IMR-90 (cell line): ENCODE measurements around the gene NPTX1. TPM values are rescaled to one million over a fixed set of nuclear protein-coding genes. Genes with fewer than 3 reads are reported as not detected.

Source experiments
- ATAC-seq: fragments of 200-7000 bp; cut with Tn5 transposase; 2 replicates; pipeline ENCODE4 v1.9.1; 2020; ENCODE audit warnings: low read depth, mild to moderate bottlenecking, moderate library complexity
- BruUV-seq: library from RNA; stranded (reverse); fragments of 400-500 nt; replicated peaks from 2 replicates; lab custom pipeline; 2021; lab: Mats Ljungman, UMichigan
- CTCF ChIA-PET: fragments of 300-600 bp; formaldehyde crosslinking; extraction: SDS; loops from one replicate; lab custom pipeline; 2021; ENCODE audit warnings: antibody characterized with exemption; lab: Yijun Ruan, JAX
- POLR2A ChIA-PET: fragments of 300-600 bp; sonication (Branson Sonifier 250); formaldehyde crosslinking; loops from one replicate; lab custom pipeline; 2022; ENCODE audit warnings: antibody characterized with exemption; ENCODE audit not compliant: unreplicated experiment; lab: Charles Lee
- DNase-seq: peaks from one replicate; pipeline ENCODE4 v3.0.0; 2013
- H2AFZ ChIP-seq: replicated peaks from 2 replicates; pipeline ENCODE3; 2013; ENCODE audit warnings: low read length, mild to moderate bottlenecking; ENCODE audit not compliant: poor library complexity
- H2AK5ac ChIP-seq: 2 replicates; pipeline ENCODE4 v1.6.1; 2013; ENCODE audit warnings: low read depth, low read length, inconsistent platforms
- H2AK9ac ChIP-seq: replicated peaks from 2 replicates; pipeline ENCODE3; 2013; ENCODE audit warnings: mild to moderate bottlenecking, low read depth, low read length, moderate library complexity; ENCODE audit not compliant: poor library complexity
- H2BK120ac ChIP-seq: 2 replicates; pipeline ENCODE4 v1.6.1; 2013; ENCODE audit warnings: low read depth, low read length, inconsistent platforms
- H2BK15ac ChIP-seq: 3 replicates; pipeline ENCODE4 v1.6.1; 2013; ENCODE audit warnings: low read depth, low read length, inconsistent platforms
- H2BK20ac ChIP-seq: 2 replicates; pipeline ENCODE4 v1.6.1; 2013; ENCODE audit warnings: low read depth, mild to moderate bottlenecking, inconsistent platforms, low read length, moderate library complexity
- H2BK5ac ChIP-seq: 2 replicates; pipeline ENCODE4 v1.6.1; 2013; ENCODE audit warnings: mild to moderate bottlenecking, low read depth, low read length, inconsistent platforms; ENCODE audit not compliant: poor library complexity, severe bottlenecking
- H3K14ac ChIP-seq: replicated peaks from 2 replicates; pipeline ENCODE4 v1.6.1; 2013; ENCODE audit warnings: low read depth, low read length, inconsistent platforms
- H3K18ac ChIP-seq: 2 replicates; pipeline ENCODE4 v1.6.1; 2013; ENCODE audit warnings: low read depth, low read length, control low read depth
- H3K23ac ChIP-seq: 2 replicates; pipeline ENCODE4 v1.6.1; 2013; ENCODE audit warnings: low read depth, low read length, inconsistent platforms
- H3K27ac ChIP-seq: 2 replicates; pipeline ENCODE4 v1.5.1; 2013; ENCODE audit warnings: mild to moderate bottlenecking, control low read depth, low read length; ENCODE audit not compliant: insufficient read depth
- H3K27me3 ChIP-seq: 2 replicates; pipeline ENCODE4 v1.6.1; 2013; ENCODE audit warnings: low read length; ENCODE audit not compliant: control insufficient read depth, insufficient read depth
- H3K36me3 ChIP-seq: 2 replicates; pipeline ENCODE4 v1.6.1; 2013; ENCODE audit warnings: low read length, mixed read lengths; ENCODE audit not compliant: control insufficient read depth, insufficient read depth
- H3K4ac ChIP-seq: 2 replicates; pipeline ENCODE4 v1.6.1; 2013; ENCODE audit warnings: low read depth, low read length, inconsistent platforms
- H3K4me1 ChIP-seq: 2 replicates; pipeline ENCODE4 v1.6.1; 2013; ENCODE audit warnings: low read length, mixed read lengths; ENCODE audit not compliant: control insufficient read depth, insufficient read depth
- H3K4me2 ChIP-seq: 2 replicates; pipeline ENCODE4 v1.6.1; 2013; ENCODE audit warnings: low read depth, mild to moderate bottlenecking, control low read depth, low read length, moderate library complexity
- H3K4me3 ChIP-seq: 2 replicates; pipeline ENCODE4 v1.5.1; 2013; ENCODE audit warnings: low read depth, mild to moderate bottlenecking, control low read depth, low read length, moderate library complexity; ENCODE audit not compliant: insufficient read depth
- H3K56ac ChIP-seq: 2 replicates; pipeline ENCODE4 v1.6.1; 2013; ENCODE audit warnings: low read length, inconsistent platforms; ENCODE audit not compliant: insufficient read depth; ENCODE audit errors: extremely low read depth
- H3K79me1 ChIP-seq, 2 experiments: 2 replicates each; pipeline ENCODE4 v1.6.1; 2013; ENCODE audit warnings: low read length in 2 of 2, inconsistent platforms in 1 of 2, low read depth in 1 of 2
- H3K9ac ChIP-seq: 2 replicates; pipeline ENCODE4 v1.6.1; 2013; ENCODE audit warnings: low read depth, low read length, control low read depth
- H3K9me1 ChIP-seq: 2 replicates; pipeline ENCODE4 v1.6.1; 2013; ENCODE audit warnings: low read length, inconsistent platforms; ENCODE audit not compliant: insufficient read depth
- H3K9me3 ChIP-seq: 2 replicates; pipeline ENCODE4 v1.6.1; 2013; ENCODE audit warnings: low read length; ENCODE audit not compliant: control insufficient read depth, insufficient read depth
- H4K20me1 ChIP-seq: 2 replicates; pipeline ENCODE4 v1.6.1; 2013; ENCODE audit warnings: low read length, inconsistent platforms; ENCODE audit not compliant: insufficient read depth
- H4K5ac ChIP-seq: 2 replicates; pipeline ENCODE4 v1.6.1; 2013; ENCODE audit warnings: mild to moderate bottlenecking, low read depth, low read length, control low read depth
- H4K8ac ChIP-seq, 2 experiments: 2 replicates each; pipeline ENCODE4 v1.6.1; 2013; ENCODE audit warnings: low read depth in 2 of 2, low read length in 2 of 2, control low read depth in 1 of 2, inconsistent platforms in 1 of 2
- H4K91ac ChIP-seq: 2 replicates; pipeline ENCODE4 v1.6.1; 2013; ENCODE audit warnings: low read depth, low read length, inconsistent platforms; ENCODE audit not compliant: insufficient read depth
- CEBPB ChIP-seq: IDR thresholded peaks from 2 replicates; pipeline ENCODE4 v1.6.1; 2012; ENCODE audit warnings: low read depth, low read length, improper control_type of control experiment
- RAD21 ChIP-seq: IDR thresholded peaks from 2 replicates; pipeline ENCODE4 v1.6.1; 2012; ENCODE audit warnings: low read length, improper control_type of control experiment
- WGBS, 2 experiments: methylation state at CpG; one replicate each; pipeline versions ENCODE4 v1.1.5 to v1.1.7; 2013; ENCODE audit warnings: missing lambda C conversion rate in 2 of 2; ENCODE audit not compliant: insufficient read length in 1 of 2; ENCODE audit errors: extremely low coverage in 2 of 2; 5-methylcytosine and 5-hydroxymethylcytosine counted together
- dilution Hi-C: fragments of 300-500 bp; cut with HindIII; formaldehyde crosslinking; loops from one replicate; pipeline ENCODE4 v1.14.3; 2018; ENCODE audit warnings: low sequenced_read_pairs; ENCODE audit not compliant: unreplicated experiment
- in situ Hi-C: fragments of 300-500 bp; cut with MboI; formaldehyde crosslinking; loops from 3 replicates; pipeline ENCODE4 v1.14.3; 2019; ENCODE audit warnings: low sequenced_read_pairs, inconsistent platforms, mixed read lengths
- intact Hi-C: fragments of 100-400 bp; cut with micrococcal nuclease; formaldehyde crosslinking; loops from 2 replicates; pipeline ENCODE4 v1.10.0; 2022
- microRNA-seq, 2 experiments: library from miRNA; stranded (forward) in 1 of 2; unstranded in 1 of 2; fragments of 10-50 nt in 1 of 2; fragments of <30 nt in 1 of 2; gene quantifications in 1 of 2; microRNA quantifications in 1 of 2; one replicate each; pipeline versions ENCODE3 to v1.1.0; 2013 to 2020; ENCODE audit not compliant: insufficient read depth in 1 of 2, insufficient read length in 1 of 2, unreplicated experiment in 1 of 2
- polyA plus RNA-seq, 3 experiments: library from polyadenylated mRNA; depleted of rRNA; stranded (reverse); fragments of >200 nt; gene quantifications; 2 replicates each; pipeline ENCODE4 v1.2.3, GENCODE V29; 2012; ENCODE audit warnings: low replicate concordance in 1 of 3
- small RNA-seq, 5 experiments: library from RNA; depleted of rRNA; stranded (forward); fragments of <200 nt; gene quantifications; one replicate each; pipeline ENCODE3, GENCODE V24; 2012
- total RNA-seq: library from RNA; depleted of rRNA; stranded (reverse); fragments of >200 nt; gene quantifications from 2 replicates; pipeline ENCODE4 v1.2.3, GENCODE V29; 2012; rRNA removed

The NPTX1 gene
- total and polyA plus RNA-seq, 2 of the 4 experiments (the other 2 are of a cell fraction) = 20.8 to 39.5 TPM

DNA sequence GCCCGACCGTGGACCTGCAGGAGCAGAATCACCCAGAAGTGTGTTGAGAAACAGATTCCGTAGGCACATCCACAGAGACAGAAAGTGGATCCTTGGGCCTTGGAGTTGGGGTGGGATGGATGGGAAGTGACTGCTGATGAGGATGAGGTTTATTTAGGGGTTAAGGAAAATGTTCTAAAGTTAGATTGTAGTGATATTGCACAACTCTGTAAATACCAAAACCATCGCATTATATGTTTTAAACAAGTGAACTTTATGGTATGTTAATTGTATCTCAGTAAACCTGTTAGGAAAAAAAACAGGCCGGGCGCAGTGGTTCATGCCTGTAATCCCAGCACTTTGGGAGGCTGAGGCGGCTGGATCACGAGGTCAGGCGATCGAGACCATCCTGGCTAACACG, 57.8 kb downstream of the NPTX1 start:
- no peak overlapping the region for H3K9ac ChIP-seq
- peaks cover 19% of the 10 kb centered on the region for H3K36me3 ChIP-seq
- intact Hi-C loops = no loop called here
- H4K91ac ChIP-seq = no peak overlapping the region
- no peak overlapping the region for H3K4me3 ChIP-seq
- peaks cover 44 to 59% of the 10 kb centered on the region in 2 experiments for H3K79me1 ChIP-seq
- no peak overlapping the region for H3K4me2 ChIP-seq
- H2BK5ac ChIP-seq = no peak overlapping the region
- in situ Hi-C loops = no loop called here
- no peak overlapping the region for H2AFZ ChIP-seq
- no peak for ATAC-seq
- H3K27me3 ChIP-seq = no peaks in the 10 kb centered on the region
- H3K4me1 ChIP-seq = peaks cover 7% of the 10 kb centered on the region
- H3K56ac ChIP-seq = no peak overlapping the region
- H2BK15ac ChIP-seq = no peak overlapping the region
- H2AK5ac ChIP-seq = no peak overlapping the region
- no peak overlapping the region for H4K8ac ChIP-seq
- no CpG with 5 or more reads among the region's 11 CpGs for WGBS, 2 experiments
- BruUV-seq = no TSS peak
- TF ChIP-seq RAD21 = no peak
- peak; percentile 80 for TF ChIP-seq CEBPB
- ChIA-PET POLR2A (no interaction called here), CTCF (no interaction called here)
- no peaks in the 10 kb centered on the region for H3K9me3 ChIP-seq
- no peak overlapping the region for H3K4ac ChIP-seq
- dilution Hi-C loops = no loop called here
- no peak overlapping the region for H2AK9ac ChIP-seq
- no peak overlapping the region for H3K23ac ChIP-seq
- peaks cover 23% of the 10 kb centered on the region for H3K9me1 ChIP-seq
- H2BK20ac ChIP-seq = no peak overlapping the region
- no peak for DNase-seq
- peaks cover 29% of the 10 kb centered on the region for H4K20me1 ChIP-seq
- H2BK120ac ChIP-seq = no peak overlapping the region
- H3K18ac ChIP-seq = no peak overlapping the region
- no peak overlapping the region for H4K5ac ChIP-seq
- no peak overlapping the region for H3K27ac ChIP-seq
- H3K14ac ChIP-seq = no peak overlapping the region

Small RNA genes within 50 kb of the gene (microRNA-seq; reads per million reads assigned to microRNA genes)
- gene AC120024.2 (ENCODE audit: insufficient read depth, insufficient read length) (not detected), gene AC120024.3 (ENCODE audit: insufficient read depth, insufficient read length) (not detected), gene MIR4730 (ENCODE audit: insufficient read depth in 1 of 2, insufficient read length in 1 of 2, unreplicated experiment in 1 of 2) (0 reads per million in 2 experiments)

Small RNA genes within 50 kb of the gene (small RNA-seq; reads per million reads assigned to genes)
- 0 reads per million in 5 experiments for gene AC120024.2
- 0 reads per million in 5 experiments for gene AC120024.3
- gene MIR4730 = 0 to 0.08 (median 0) reads per million in 5 experiments

Other genes with a start within 250 kb of the NPTX1 start
- 36.0 and 37.5 TPM in 2 replicates for gene RNF213, start 215.8 kb downstream of the NPTX1 start, total RNA-seq
- gene RNF213, start 215.8 kb downstream of the NPTX1 start, polyA plus RNA-seq (2012; rRNA removed) = 20.8 and 23.4 TPM in 2 replicates
- gene ENDOV, start 61.4 kb downstream of the NPTX1 start, total RNA-seq = 9.4 and 15.1 TPM in 2 replicates
- gene ENDOV, start 61.4 kb downstream of the NPTX1 start, polyA plus RNA-seq (2012; rRNA removed) = 30.3 and 33.4 TPM in 2 replicates
- gene RPTOR, start 68.2 kb upstream of the NPTX1 start, total RNA-seq = 10.8 and 11.1 TPM in 2 replicates
- gene RPTOR, start 68.2 kb upstream of the NPTX1 start, polyA plus RNA-seq (2012; rRNA removed) = 14.7 and 15.8 TPM in 2 replicates